IPS-15b (cell line): Measurements from ENCODE around the gene TMEM119.
"Not testable (repeated sequence)": the region's sequence is repeated elsewhere in the genome, so short reads cannot be mapped to it uniquely, and the experiment has no call there.

ENCODE experiments used
- H3K27me3 ChIP-seq: one replicate; pipeline ENCODE4 v1.6.1; 2013; ENCODE audit warnings: low read length; ENCODE audit not compliant: control insufficient read depth, insufficient read depth
- H3K36me3 ChIP-seq: one replicate; pipeline ENCODE4 v1.6.1; 2013; ENCODE audit warnings: low read length; ENCODE audit not compliant: control insufficient read depth, insufficient read depth
- H3K4me1 ChIP-seq: one replicate; pipeline ENCODE4 v1.6.1; 2013; ENCODE audit warnings: mild to moderate bottlenecking, low read length; ENCODE audit not compliant: control insufficient read depth, insufficient read depth
- H3K4me3 ChIP-seq: one replicate; pipeline ENCODE4 v1.5.1; 2013; ENCODE audit warnings: low read depth, low read length
- H3K9ac ChIP-seq: one replicate; pipeline ENCODE4 v1.6.1; 2013; ENCODE audit warnings: low read depth, mild to moderate bottlenecking, low read length
- H3K9me3 ChIP-seq: one replicate; pipeline ENCODE4 v1.6.1; 2013; ENCODE audit warnings: mild to moderate bottlenecking, low read length; ENCODE audit not compliant: control insufficient read depth, insufficient read depth

TMEM119 gene

GRCh38 chr12:108638997-108639822 is 41.3 kb upstream of the TMEM119 start:
- no peaks in the 10 kb centered on the region for H3K36me3 ChIP-seq
- no peaks in the 10 kb centered on the region for H3K9me3 ChIP-seq
- H3K9ac ChIP-seq = peak overlapping the region; percentile 28
- peaks cover 36% of the 10 kb centered on the region for H3K4me1 ChIP-seq
- no peaks in the 10 kb centered on the region for H3K27me3 ChIP-seq
- no peak overlapping the region for H3K4me3 ChIP-seq

- Histone ChIP-seq H3K36me3 (no peaks in the 10 kb centered on the region), H3K4me1 (peaks cover 37% of the 10 kb centered on the region), H3K9ac (peak overlapping the region; percentile 28), H3K4me3 (peak overlapping the region; percentile 8), H3K27me3 (no peaks in the 10 kb centered on the region), H3K9me3 (no peaks in the 10 kb centered on the region)
Observed at GRCh38 chr12:108638141-108638827, 40.4 kb upstream of the TMEM119 start.

GRCh38 chr12:108637222-108637971 is 39.5 kb upstream of the TMEM119 start:
- Histone ChIP-seq H3K4me1 (peaks cover 37% of the 10 kb centered on the region), H3K9ac (no peak overlapping the region), H3K27me3 (no peaks in the 10 kb centered on the region), H3K9me3 (no peaks in the 10 kb centered on the region), H3K4me3 (no peak overlapping the region), H3K36me3 (no peaks in the 10 kb centered on the region)

GRCh38 chr12:108635997-108636808 is 38.3 kb upstream of the TMEM119 start:
- Histone ChIP-seq H3K4me3 (no peak overlapping the region), H3K9me3 (no peaks in the 10 kb centered on the region), H3K27me3 (no peaks in the 10 kb centered on the region), H3K9ac (no peak overlapping the region), H3K4me1 (peaks cover 37% of the 10 kb centered on the region), H3K36me3 (no peaks in the 10 kb centered on the region)

GRCh38 chr12:108635201-108635996 is 37.5 kb upstream of the TMEM119 start:
- Histone ChIP-seq H3K9ac (no peak overlapping the region), H3K4me1 (peaks cover 37% of the 10 kb centered on the region), H3K4me3 (no peak overlapping the region), H3K27me3 (no peaks in the 10 kb centered on the region), H3K9me3 (no peaks in the 10 kb centered on the region), H3K36me3 (no peaks in the 10 kb centered on the region)

GRCh38 chr12:108634341-108634751 is 36.5 kb upstream of the TMEM119 start:
- Histone ChIP-seq H3K4me1 (peaks cover 35% of the 10 kb centered on the region), H3K36me3 (no peaks in the 10 kb centered on the region), H3K9ac (no peak overlapping the region), H3K27me3 (no peaks in the 10 kb centered on the region), H3K4me3 (no peak overlapping the region), H3K9me3 (no peaks in the 10 kb centered on the region)

- Histone ChIP-seq H3K4me3 (no peak within 1 kb of the TSS), H3K36me3 (no peaks in the 10 kb centered on the region), H3K9ac (peak within 1 kb of the TSS; percentile 16), H3K9me3 (no peaks in the 10 kb centered on the region), H3K4me1 (peaks cover 29% of the 10 kb centered on the region), H3K27me3 (no peaks in the 10 kb centered on the region)
Observed at GRCh38 chr12:108633534-108634248, 35.8 kb upstream of the TMEM119 start, which contains the start of gene SELPLG. SELPLG (minus strand) TSS chr12:108633894; CDS start chr12:108624307, 9,587 bp downstream.

GRCh38 chr12:108633081-108633533 is 35.2 kb upstream of the TMEM119 start:
- Histone ChIP-seq H3K27me3 (no peaks in the 10 kb centered on the region), H3K9ac (no peak overlapping the region), H3K9me3 (no peaks in the 10 kb centered on the region), H3K4me3 (no peak overlapping the region), H3K36me3 (no peaks in the 10 kb centered on the region), H3K4me1 (peaks cover 25% of the 10 kb centered on the region)

GRCh38 chr12:108631261-108631660 is 33.4 kb upstream of the TMEM119 start:
- not testable (repeated sequence) for H3K27me3 ChIP-seq, H3K36me3 ChIP-seq, H3K4me3 ChIP-seq, H3K9me3 ChIP-seq, H3K9ac ChIP-seq
- H3K4me1 ChIP-seq = peaks cover 13% of the 10 kb centered on the region

- H3K27me3 ChIP-seq = no peaks in the 10 kb centered on the region
- H3K36me3 ChIP-seq = no peaks in the 10 kb centered on the region
- H3K9me3 ChIP-seq = no peaks in the 10 kb centered on the region
- H3K9ac ChIP-seq = no peak overlapping the region
- H3K4me3 ChIP-seq = no peak overlapping the region
- peaks cover 10% of the 10 kb centered on the region for H3K4me1 ChIP-seq
Observed at GRCh38 chr12:108630481-108631207, 32.8 kb upstream of the TMEM119 start.
